Esophagus muscularis mucosa (tissue), 4 donors: ENCODE data around the gene FFAR1. TPM values are rescaled to one million over a fixed set of nuclear protein-coding genes. Genes with fewer than 3 reads are reported as not detected.
"Not testable (repeated sequence)": the region's sequence is repeated elsewhere in the genome, so short reads cannot be mapped to it uniquely, and the experiment has no call there.

ENCODE experiments used
- DNase-seq: peaks from one replicate; pipeline ENCODE4 v3.0.0-alpha.2; 2017; ENCODE audit errors: extremely low spot score
- H3K27ac ChIP-seq, 4 donors: fragments of 200-600 bp; sonication (generic); replicated peaks in 1 of 4; 1 replicate in 3 of 4; 2 replicates in 1 of 4; pipeline ENCODE4 v1.5.1; 2016 to 2019; ENCODE audit warnings: mild to moderate bottlenecking in 1 of 4
- H3K27me3 ChIP-seq, 4 donors: fragments of 200-600 bp; sonication (generic); one replicate each; pipeline versions ENCODE4 v1.5.1 to v1.6.0; 2016 to 2019
- H3K36me3 ChIP-seq, 4 donors: fragments of 200-600 bp; sonication (generic); one replicate each; pipeline ENCODE4 v1.5.1; 2016 to 2019
- H3K4me1 ChIP-seq, 4 donors: fragments of 200-600 bp; sonication (generic); one replicate each; pipeline ENCODE4 v1.5.1; 2016 to 2019
- H3K4me3 ChIP-seq, 4 donors: fragments of 200-600 bp; sonication (generic); 1 replicate in 2 of 4; 2 replicates in 2 of 4; pipeline ENCODE4 v1.5.1; 2016 to 2019; ENCODE audit warnings: mild to moderate bottlenecking in 4 of 4, moderate library complexity in 1 of 4
- H3K9me3 ChIP-seq, 4 donors: fragments of 200-600 bp; sonication (generic); 1 replicate in 3 of 4; 2 replicates in 1 of 4; pipeline ENCODE4 v1.5.1; 2016 to 2019
- EP300 ChIP-seq: sonication (generic); formaldehyde crosslinking; IDR thresholded peaks from one replicate; pipeline ENCODE4 v1.6.1; 2017; ENCODE audit warnings: antibody characterized with exemption
- POLR2A ChIP-seq: fragments of 450-650 bp; IDR thresholded peaks from one replicate; pipeline ENCODE4 v1.6.1; 2017; ENCODE audit warnings: antibody characterized with exemption, moderate library complexity, mild to moderate bottlenecking, low read depth
- POLR2AphosphoS5 ChIP-seq, 2 donors: sonication (generic); formaldehyde crosslinking; IDR thresholded peaks; one replicate each; pipeline ENCODE4 v1.6.1; 2017; ENCODE audit warnings: antibody characterized with exemption in 2 of 2
- WGBS: methylation state at CpG from one replicate; pipeline ENCODE4 v1.1.5; 2018; 5-methylcytosine and 5-hydroxymethylcytosine counted together
- intact Hi-C: fragments of 100-400 bp; cut with DNase I; formaldehyde crosslinking; loops from one replicate; pipeline ENCODE4 v1.15.1; 2023
- total RNA-seq, 4 donors: library from RNA; depleted of rRNA; stranded (reverse); fragments of >200 nt; gene quantifications; one replicate each; pipeline versions ENCODE4 v1.1.0 to v1.2.1, GENCODE V29; 2016
- TF ChIP-seq, protein P1 (sequence below), 3 experiments: fragments of 200-600 bp in 2 of 3; fragments of 450-650 bp in 1 of 3; sonication (generic) in 2 of 3; IDR thresholded peaks; one replicate each; pipeline ENCODE4 v1.5.1; 2017 to 2019; ENCODE audit warnings: antibody characterized with exemption in 3 of 3, mild to moderate bottlenecking in 2 of 3, moderate library complexity in 1 of 3

Gene FFAR1
- total RNA-seq, 4 donors from 2014 or later = not detected

DNA sequence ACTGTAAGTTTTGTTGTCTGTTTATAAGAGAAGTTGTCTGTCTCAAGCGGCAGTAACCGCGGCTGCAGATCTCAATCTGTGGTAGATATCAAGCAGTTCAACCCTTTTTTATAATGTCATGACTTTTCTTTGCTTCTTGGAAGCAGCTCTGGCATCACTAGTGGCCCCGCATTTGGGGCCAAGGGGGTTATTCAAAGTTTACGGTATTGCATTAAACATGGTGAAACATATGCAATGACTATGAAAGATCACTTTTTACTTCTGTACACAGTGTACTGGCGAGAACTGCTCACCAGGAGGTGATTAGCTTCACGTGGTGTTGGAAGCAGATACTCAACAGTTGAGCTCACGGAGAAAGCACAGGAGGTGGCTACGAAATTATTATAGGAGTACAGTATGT, 5.9 kb downstream of the FFAR1 start:
- 70% methylated on average over 9 of the region's 9 CpGs for WGBS
- no peaks in the 10 kb centered on the region for H3K36me3 ChIP-seq
- no peak overlapping the region for H3K4me3 ChIP-seq
- peaks cover 0 to 73% (median 0%) of the 10 kb centered on the region in 4 donors for H3K27me3 ChIP-seq
- intact Hi-C loops = loop anchor here (5.0 kb wide), 1 partner anchor 139 kb away; the partner anchor contains the start of gene KRTDAP
- no peaks in the 10 kb centered on the region for H3K9me3 ChIP-seq
- no peak for TF ChIP-seq POLR2A
- no peak for TF ChIP-seq EP300
- no peak for TF ChIP-seq POLR2AphosphoS5 (IDR thresholded peaks at IDR 0.05)
- TF ChIP-seq, protein P1, sequence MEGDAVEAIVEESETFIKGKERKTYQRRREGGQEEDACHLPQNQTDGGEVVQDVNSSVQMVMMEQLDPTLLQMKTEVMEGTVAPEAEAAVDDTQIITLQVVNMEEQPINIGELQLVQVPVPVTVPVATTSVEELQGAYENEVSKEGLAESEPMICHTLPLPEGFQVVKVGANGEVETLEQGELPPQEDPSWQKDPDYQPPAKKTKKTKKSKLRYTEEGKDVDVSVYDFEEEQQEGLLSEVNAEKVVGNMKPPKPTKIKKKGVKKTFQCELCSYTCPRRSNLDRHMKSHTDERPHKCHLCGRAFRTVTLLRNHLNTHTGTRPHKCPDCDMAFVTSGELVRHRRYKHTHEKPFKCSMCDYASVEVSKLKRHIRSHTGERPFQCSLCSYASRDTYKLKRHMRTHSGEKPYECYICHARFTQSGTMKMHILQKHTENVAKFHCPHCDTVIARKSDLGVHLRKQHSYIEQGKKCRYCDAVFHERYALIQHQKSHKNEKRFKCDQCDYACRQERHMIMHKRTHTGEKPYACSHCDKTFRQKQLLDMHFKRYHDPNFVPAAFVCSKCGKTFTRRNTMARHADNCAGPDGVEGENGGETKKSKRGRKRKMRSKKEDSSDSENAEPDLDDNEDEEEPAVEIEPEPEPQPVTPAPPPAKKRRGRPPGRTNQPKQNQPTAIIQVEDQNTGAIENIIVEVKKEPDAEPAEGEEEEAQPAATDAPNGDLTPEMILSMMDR (IDR thresholded peaks at IDR 0.05) = no peak
- peaks cover 0 to 3% (median 0%) of the 10 kb centered on the region in 4 donors for H3K4me1 ChIP-seq
- no peak for DNase-seq
- no peak overlapping the region for H3K27ac ChIP-seq

DNA sequence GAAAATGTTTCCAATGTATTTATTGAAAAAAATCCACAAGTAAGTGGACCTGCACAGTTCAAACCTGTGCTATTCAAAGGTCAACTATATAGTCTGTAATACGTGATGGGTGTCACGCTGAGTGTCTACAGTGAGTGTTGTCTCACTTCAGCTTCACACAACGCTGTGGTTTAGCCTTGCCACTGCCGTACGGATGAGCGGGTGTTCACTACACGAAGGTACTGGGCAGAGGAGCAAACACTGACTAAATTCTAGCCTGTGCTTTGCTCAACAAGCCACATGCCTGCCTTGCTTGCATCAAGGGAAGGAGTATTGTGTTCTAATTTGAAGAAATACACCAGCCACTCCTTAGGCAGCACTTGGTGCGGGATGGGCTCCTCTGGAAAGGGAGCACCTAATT, 7.2 kb downstream of the FFAR1 start:
- no peak for TF ChIP-seq POLR2AphosphoS5 (IDR thresholded peaks at IDR 0.05)
- TF ChIP-seq EP300 = no peak
- H3K27ac ChIP-seq = no peak overlapping the region
- H3K9me3 ChIP-seq = no peaks in the 10 kb centered on the region
- no peak for DNase-seq
- H3K4me1 ChIP-seq = peaks cover 0 to 3% (median 0%) of the 10 kb centered on the region in 4 donors
- intact Hi-C loops = loop anchor here (5.0 kb wide), 1 partner anchor 137 kb away; the partner anchor contains the start of gene KRTDAP
- no peaks in the 10 kb centered on the region for H3K36me3 ChIP-seq
- H3K27me3 ChIP-seq = peaks cover 0 to 65% (median 0%) of the 10 kb centered on the region in 4 donors
- WGBS = 88% methylated on average over 8 of the region's 8 CpGs
- no peak overlapping the region for H3K4me3 ChIP-seq

DNA sequence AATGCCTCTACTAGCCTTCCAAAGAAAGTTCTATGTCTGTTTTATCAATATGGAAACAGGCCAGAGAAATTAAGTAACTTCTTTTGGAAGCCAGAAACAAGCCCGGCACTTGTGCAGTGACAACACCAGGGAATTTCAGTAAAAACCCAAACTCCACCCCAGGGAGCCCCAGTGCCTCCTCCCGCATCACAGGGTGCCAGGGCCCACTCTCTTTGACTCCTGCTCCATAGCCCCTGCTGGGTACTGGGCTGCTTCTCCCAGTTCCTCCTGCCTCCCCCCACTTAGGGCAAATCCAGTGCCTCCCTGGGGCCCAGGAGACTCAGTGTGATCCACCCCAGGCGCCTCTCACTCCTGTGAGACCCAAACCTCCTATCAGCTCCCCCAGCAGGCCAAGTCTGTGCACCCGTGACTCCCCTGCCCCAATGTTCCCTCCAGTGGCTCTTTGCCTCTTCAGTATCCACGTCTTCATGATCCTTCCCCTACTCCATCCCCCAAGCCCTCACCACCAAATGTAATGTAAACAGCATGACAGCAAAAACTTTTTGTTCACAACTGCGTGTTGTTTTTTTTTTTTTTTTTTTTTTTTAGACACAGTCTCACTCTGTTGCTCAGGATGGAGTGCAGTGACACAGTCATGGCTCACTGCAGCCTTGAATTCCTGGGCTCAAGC, 8.2 kb downstream of the FFAR1 start:
- no peak overlapping the region for H3K4me3 ChIP-seq
- TF ChIP-seq POLR2A (no peak), POLR2AphosphoS5 (IDR thresholded peaks at IDR 0.05) (no peak), EP300 (no peak)
- TF ChIP-seq, protein P1 (IDR thresholded peaks at IDR 0.05) = no peak
- no peaks in the 10 kb centered on the region for H3K9me3 ChIP-seq
- no peaks in the 10 kb centered on the region for H3K36me3 ChIP-seq
- H3K27ac ChIP-seq = no peak overlapping the region
- DNase-seq = no peak
- 50% methylated on average over 6 of the region's 6 CpGs for WGBS
- H3K27me3 ChIP-seq = peaks cover 0 to 55% (median 0%) of the 10 kb centered on the region in 4 donors
- intact Hi-C loops = no loop called here
- peaks cover 0 to 3% (median 0%) of the 10 kb centered on the region in 4 donors for H3K4me1 ChIP-seq

DNA sequence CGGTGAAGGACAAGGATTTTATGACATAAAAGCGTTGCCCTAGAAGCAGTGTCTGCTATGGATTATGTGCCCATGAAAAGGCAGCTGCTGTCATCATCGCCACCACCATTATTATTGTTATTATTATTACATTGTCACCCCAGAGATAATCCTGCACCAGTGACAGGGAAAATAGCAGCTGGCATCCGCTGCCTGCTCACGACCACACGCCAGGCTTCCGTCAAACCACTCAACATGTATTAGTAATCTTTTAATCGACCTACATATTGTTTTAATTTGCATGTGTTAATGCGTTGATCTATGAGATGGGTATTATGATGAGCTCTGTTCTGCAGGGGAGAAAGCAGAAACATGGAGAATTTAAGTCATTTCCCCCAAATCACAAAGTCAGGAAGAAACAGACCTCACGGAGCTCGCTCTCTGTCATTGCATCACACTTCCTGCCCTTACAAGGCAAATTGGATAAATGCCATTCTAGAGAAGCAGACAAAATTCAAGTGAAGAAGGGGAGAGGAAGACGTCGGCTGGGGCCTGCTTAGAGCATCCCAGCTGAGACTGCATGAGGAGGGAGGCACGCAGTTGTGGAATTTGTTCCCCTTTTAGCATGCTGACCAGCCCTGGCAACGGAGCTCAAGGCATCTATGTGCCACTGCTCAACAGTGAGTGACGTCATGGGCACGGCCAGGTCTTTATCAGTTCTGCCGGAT, 10.3 kb downstream of the FFAR1 start, which contains the start of gene FFAR3:
Gene FFAR3, plus strand, starts transcription at position 594 of the 707 bp plus-strand sequence. CDS start 431 bp downstream, outside the sequence.
- DNase-seq = no peak
- H3K4me1 ChIP-seq = no peaks in the 10 kb centered on the region
- TF ChIP-seq POLR2AphosphoS5 (IDR thresholded peaks at IDR 0.05) (no peak), EP300 (no peak), POLR2A (no peak)
- TF ChIP-seq, protein P1 (IDR thresholded peaks at IDR 0.05) = no peak
- H3K36me3 ChIP-seq = no peaks in the 10 kb centered on the region
- H3K27ac ChIP-seq = no peak within 1 kb of the TSS
- intact Hi-C loops = no loop called here
- peaks cover 0 to 39% (median 0%) of the 10 kb centered on the region in 4 donors for H3K27me3 ChIP-seq
- H3K4me3 ChIP-seq = no peak within 1 kb of the TSS
- WGBS = 45% methylated on average over 18 of the region's 18 CpGs
- H3K9me3 ChIP-seq = no peaks in the 10 kb centered on the region

DNA sequence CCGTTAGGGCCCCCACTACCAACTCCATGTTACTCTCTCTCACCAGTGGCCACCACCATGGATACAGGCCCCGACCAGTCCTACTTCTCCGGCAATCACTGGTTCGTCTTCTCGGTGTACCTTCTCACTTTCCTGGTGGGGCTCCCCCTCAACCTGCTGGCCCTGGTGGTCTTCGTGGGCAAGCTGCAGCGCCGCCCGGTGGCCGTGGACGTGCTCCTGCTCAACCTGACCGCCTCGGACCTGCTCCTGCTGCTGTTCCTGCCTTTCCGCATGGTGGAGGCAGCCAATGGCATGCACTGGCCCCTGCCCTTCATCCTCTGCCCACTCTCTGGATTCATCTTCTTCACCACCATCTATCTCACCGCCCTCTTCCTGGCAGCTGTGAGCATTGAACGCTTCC, 11.1 kb downstream of the FFAR1 start:
- intact Hi-C loops, H3K9me3 ChIP-seq, H3K4me3 ChIP-seq, H3K36me3 ChIP-seq, H3K4me1 ChIP-seq, H3K27ac ChIP-seq, DNase-seq: not testable (repeated sequence)
- peaks cover 0 to 34% (median 0%) of the 10 kb centered on the region in 4 donors for H3K27me3 ChIP-seq
- WGBS = no CpG with 5 or more reads among the region's 16 CpGs

DNA sequence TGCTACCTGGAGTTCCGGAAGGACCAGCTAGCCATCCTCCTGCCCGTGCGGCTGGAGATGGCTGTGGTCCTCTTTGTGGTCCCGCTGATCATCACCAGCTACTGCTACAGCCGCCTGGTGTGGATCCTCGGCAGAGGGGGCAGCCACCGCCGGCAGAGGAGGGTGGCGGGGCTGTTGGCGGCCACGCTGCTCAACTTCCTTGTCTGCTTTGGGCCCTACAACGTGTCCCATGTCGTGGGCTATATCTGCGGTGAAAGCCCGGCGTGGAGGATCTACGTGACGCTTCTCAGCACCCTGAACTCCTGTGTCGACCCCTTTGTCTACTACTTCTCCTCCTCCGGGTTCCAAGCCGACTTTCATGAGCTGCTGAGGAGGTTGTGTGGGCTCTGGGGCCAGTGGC, 11.7 kb downstream of the FFAR1 start:
- DNase-seq, intact Hi-C loops, H3K9me3 ChIP-seq, H3K27ac ChIP-seq, H3K4me3 ChIP-seq, H3K36me3 ChIP-seq, H3K4me1 ChIP-seq: not testable (repeated sequence)
- peaks cover 0 to 29% (median 0%) of the 10 kb centered on the region in 4 donors for H3K27me3 ChIP-seq
- WGBS = 89% methylated on average over 17 of the region's 21 CpGs

DNA sequence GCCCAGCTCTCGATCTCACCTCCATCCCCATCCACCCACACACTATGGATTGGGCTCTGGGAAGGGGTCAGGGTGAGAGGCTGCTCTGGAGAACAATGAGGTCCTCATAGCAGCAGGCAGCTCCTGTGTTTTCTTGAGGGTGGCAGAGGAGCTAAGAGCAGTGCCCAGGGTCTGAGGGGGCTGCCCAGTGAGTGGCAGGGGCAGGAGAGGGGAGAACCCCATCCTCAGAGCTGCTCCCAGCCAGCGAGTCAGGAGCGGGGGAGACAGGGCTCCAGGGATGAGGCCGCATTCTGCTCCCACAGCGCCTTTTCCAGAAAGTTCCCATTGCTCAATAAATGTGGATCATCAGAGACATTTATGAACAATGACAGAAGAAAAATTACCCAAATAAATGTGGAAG, 12.4 kb downstream of the FFAR1 start:
- H3K4me3 ChIP-seq, H3K27ac ChIP-seq, H3K36me3 ChIP-seq, intact Hi-C loops, H3K9me3 ChIP-seq, DNase-seq, H3K4me1 ChIP-seq: not testable (repeated sequence)
- H3K27me3 ChIP-seq = peaks cover 0 to 22% (median 0%) of the 10 kb centered on the region in 4 donors
- no CpG with 5 or more reads among the region's 5 CpGs for WGBS
